HepG2 (cell line): ENCODE results near the gene CPN1. TPM values are rescaled to one million over a fixed set of nuclear protein-coding genes. Genes with fewer than 3 reads are reported as not detected.

Experiments used
- ATAC-seq: fragments of 200-7000 bp; cut with Tn5 transposase; 3 replicates; pipeline ENCODE4 v1.9.1; 2020; ENCODE audit warnings: mild to moderate bottlenecking, moderate library complexity
- BruUV-seq: library from RNA; stranded (reverse); fragments of 400-500 nt; replicated peaks from 2 replicates; lab custom pipeline; 2021; lab: Mats Ljungman, UMichigan
- CTCF ChIA-PET: fragments of 300-600 bp; formaldehyde crosslinking; extraction: SDS; loops from one replicate; lab custom pipeline; 2021; ENCODE audit warnings: low total read pairs, inconsistent platforms, low intra/inter-chr PET ratio; lab: Yijun Ruan, JAX
- POLR2A ChIA-PET: fragments of 350-600 bp; sonication (Branson Sonifier 250); formaldehyde crosslinking; loops from one replicate; lab custom pipeline; 2020; ENCODE audit warnings: antibody characterized with exemption, inconsistent platforms; lab: Yijun Ruan, JAX
- DNase-seq: peaks from one replicate; pipeline ENCODE4 v3.0.0-alpha.2; 2015; ENCODE audit warnings: low spot score
- FAIRE-seq: peaks from 3 replicates; lab custom pipeline; 2011; peaks lifted over from hg19 to GRCh38; lab: Jason Lieb, UNC
- H2AFZ ChIP-seq: one replicate; pipeline ENCODE4 v1.6.1; 2011; ENCODE audit warnings: low read length, inconsistent platforms
- H3K27ac ChIP-seq: fragments of 300-600 bp; 3 replicates; pipeline ENCODE4 v1.8.0; 2011; ENCODE audit warnings: mixed run types, mild to moderate bottlenecking, mixed read lengths, low read length, inconsistent platforms; ENCODE audit not compliant: insufficient read depth; ENCODE audit errors: extremely low read length
- H3K27me3 ChIP-seq, 2 experiments: fragments of 200-600 bp in 1 of 2; 2 replicates in 1 of 2; 3 replicates in 1 of 2; pipeline versions ENCODE4 v1.6.0 to v1.8.0; 2011; ENCODE audit warnings: low read length in 2 of 2, mild to moderate bottlenecking in 2 of 2, moderate library complexity in 2 of 2, inconsistent platforms in 1 of 2; ENCODE audit not compliant: insufficient read depth in 2 of 2, control insufficient read depth in 1 of 2
- H3K36me3 ChIP-seq, 2 experiments: fragments of 200-600 bp in 1 of 2; replicated peaks in 1 of 2; 2 replicates in 1 of 2; 3 replicates in 1 of 2; pipeline versions ENCODE4 v1.5.1 to v1.8.0; 2011; ENCODE audit warnings: low read length in 2 of 2, inconsistent platforms in 1 of 2; ENCODE audit not compliant: insufficient read depth in 2 of 2, control insufficient read depth in 1 of 2
- H3K4me1 ChIP-seq: 2 replicates; pipeline ENCODE4 v1.5.1; 2012; ENCODE audit warnings: low read length, inconsistent platforms; ENCODE audit not compliant: insufficient read depth
- H3K4me2 ChIP-seq: 2 replicates; pipeline ENCODE4 v1.6.0; 2011; ENCODE audit warnings: low read depth, low read length, inconsistent platforms
- H3K4me3 ChIP-seq, 3 experiments: fragments of 200-600 bp in 1 of 3; sonication (generic), shearing (Covaris generic) in 1 of 3; replicated peaks in 1 of 3; 2 replicates each; pipeline ENCODE4 v1.5.1; 2011 to 2016; ENCODE audit warnings: low read length in 3 of 3, inconsistent platforms in 2 of 3, low read depth in 2 of 3, mild to moderate bottlenecking in 2 of 3, control low read depth in 1 of 3, mixed read lengths in 1 of 3; ENCODE audit not compliant: insufficient read depth in 1 of 3
- H3K79me2 ChIP-seq: one replicate; pipeline ENCODE4 v1.6.1; 2011; ENCODE audit warnings: low read length, inconsistent platforms; ENCODE audit not compliant: insufficient read depth
- H3K9ac ChIP-seq: 2 replicates; pipeline ENCODE4 v1.6.0; 2011; ENCODE audit warnings: mild to moderate bottlenecking, low read depth, low read length, inconsistent platforms; ENCODE audit not compliant: insufficient read depth
- H3K9me3 ChIP-seq: 2 replicates; pipeline ENCODE4 v1.5.1; 2012; ENCODE audit warnings: mild to moderate bottlenecking, low read length
- H4K20me1 ChIP-seq: 2 replicates; pipeline ENCODE4 v1.6.0; 2011; ENCODE audit warnings: inconsistent platforms, mild to moderate bottlenecking, low read length, moderate library complexity; ENCODE audit not compliant: insufficient read depth
- AHR ChIP-seq: IDR thresholded peaks from 2 replicates; pipeline ENCODE4 v1.6.1; 2018; ENCODE audit warnings: missing genetic modification reagents, missing compliant biosample characterization
- BORCS8-MEF2B ChIP-seq: sonication (generic); formaldehyde crosslinking; IDR thresholded peaks from 2 replicates; pipeline ENCODE4 v1.8.0; 2022; ENCODE audit warnings: mild to moderate bottlenecking, missing genetic modification reagents
- EEA1 ChIP-seq: sonication (generic); formaldehyde crosslinking; IDR thresholded peaks from 2 replicates; pipeline ENCODE4 v1.5.1; 2020; ENCODE audit warnings: mild to moderate bottlenecking, missing genetic modification reagents, borderline replicate concordance
- FIP1L1 ChIP-seq: fragments of 200-400 bp; formaldehyde crosslinking; IDR thresholded peaks from 2 replicates; pipeline ENCODE4 v1.6.1; 2018; ENCODE audit warnings: low read depth, mild to moderate bottlenecking, low read length, moderate library complexity, borderline replicate concordance; ENCODE audit not compliant: insufficient read depth
- HDAC2 ChIP-seq: sonication (generic); formaldehyde crosslinking; IDR thresholded peaks from 2 replicates; pipeline ENCODE4 v1.4.0; 2020; ENCODE audit warnings: missing genetic modification reagents
- JDP2 ChIP-seq: sonication (generic); formaldehyde crosslinking; IDR thresholded peaks from 2 replicates; pipeline ENCODE4 v1.8.1; 2022; ENCODE audit warnings: missing genetic modification reagents, borderline replicate concordance
- MTF2 ChIP-seq: sonication (generic); formaldehyde crosslinking; IDR thresholded peaks from 2 replicates; pipeline ENCODE4 v1.5.0; 2020; ENCODE audit warnings: missing genetic modification reagents, borderline replicate concordance
- TOPORS ChIP-seq: sonication (generic); formaldehyde crosslinking; IDR thresholded peaks from 2 replicates; pipeline ENCODE4 v1.8.0; 2023; ENCODE audit warnings: mild to moderate bottlenecking, missing genetic modification reagents
- XBP1 ChIP-seq: sonication (generic); formaldehyde crosslinking; IDR thresholded peaks from 2 replicates; pipeline ENCODE4 v1.5.0; 2020; ENCODE audit warnings: missing genetic modification reagents
- ZNF180 ChIP-seq: sonication (generic); formaldehyde crosslinking; IDR thresholded peaks from 2 replicates; pipeline ENCODE4 v1.4.0; 2020; ENCODE audit warnings: low read depth, missing genetic modification reagents, borderline replicate concordance
- ZNF34 ChIP-seq: sonication (generic); formaldehyde crosslinking; IDR thresholded peaks from 2 replicates; pipeline ENCODE4 v1.4.0; 2020; ENCODE audit warnings: mild to moderate bottlenecking, missing genetic modification reagents, borderline replicate concordance
- WGBS: methylation state at CpG from one replicate; pipeline ENCODE4 v1.1.6; 2017; ENCODE audit warnings: low lambda C conversion rate; 5-methylcytosine and 5-hydroxymethylcytosine counted together
- in situ Hi-C: cut with HindIII; loops from 2 replicates; pipeline ENCODE4 v1.10.0; 2017; ENCODE audit warnings: low pct_unique_long_range_greater_than_20kb; ENCODE audit not compliant: extremely low pct_ligation_motif_present
- intact Hi-C: fragments of 100-400 bp; cut with micrococcal nuclease; formaldehyde crosslinking; loops from one replicate; pipeline ENCODE4 v1.10.0; 2022; ENCODE audit not compliant: unreplicated experiment
- polyA plus RNA-seq, 8 experiments: library from polyadenylated mRNA; depleted of rRNA in 3 of 8; stranded (reverse) in 7 of 8; unstranded in 1 of 8; fragments of >200 nt; fragmentation: Illumina TruSeq in 4 of 8; extraction: Trizol in 4 of 8; gene quantifications; 2 replicates each; pipeline versions ENCODE4 v1.2.1 to v1.2.3, GENCODE V29; 2011 to 2016; ENCODE audit warnings: low read depth in 4 of 8, missing spikeins in 1 of 8, mixed read lengths in 1 of 8; ENCODE audit not compliant: insufficient read depth in 1 of 8
- total RNA-seq, 5 experiments: library from RNA; depleted of rRNA; stranded (reverse); fragments of >200 nt; fragmentation: Illumina TruSeq; extraction: Trizol; gene quantifications; 2 replicates each; pipeline ENCODE4 v1.2.3, GENCODE V29; 2016; ENCODE audit warnings: low read depth in 1 of 5
- TF ChIP-seq, protein P1 (sequence below), 2 experiments: sonication (generic) in 1 of 2; formaldehyde crosslinking in 1 of 2; IDR thresholded peaks; 2 replicates each; pipeline versions ENCODE4 v1.4.0 to v1.6.1; 2018 to 2020; ENCODE audit warnings: missing genetic modification reagents in 2 of 2, borderline replicate concordance in 1 of 2, low read depth in 1 of 2, mild to moderate bottlenecking in 1 of 2, missing biosample characterization in 1 of 2
- TF ChIP-seq, protein P2 (sequence below): IDR thresholded peaks from 2 replicates; pipeline ENCODE4 v1.6.1; 2012; ENCODE audit warnings: low read depth, low read length, improper control_type of control experiment

The CPN1 gene
- total and polyA plus RNA-seq, 2 of the 13 experiments (the other 11 are each of a cell fraction or from before 2014, with no cell fraction given): 17.3 to 35.1 TPM

DNA sequence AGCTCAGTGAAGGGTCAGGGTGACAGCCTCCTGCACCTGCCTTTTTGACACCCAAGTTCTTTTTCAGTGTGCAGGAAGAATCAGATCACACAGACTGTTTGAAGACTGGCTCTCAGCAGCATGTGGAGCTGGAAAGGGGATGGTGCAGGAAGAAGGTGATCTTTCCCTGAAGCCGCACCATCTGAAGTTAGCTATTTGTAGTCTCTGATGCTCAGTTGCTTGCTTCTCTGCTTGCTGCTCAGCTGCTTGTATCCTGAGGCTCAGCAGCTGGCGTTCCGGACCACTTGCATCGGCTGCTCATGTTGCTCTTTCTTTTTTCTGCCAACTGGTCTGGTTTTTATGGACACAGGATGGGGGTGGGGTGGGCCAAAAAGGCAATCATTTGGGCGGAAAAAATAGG is 56.1 kb downstream of the CPN1 start (continued):
- TF ChIP-seq, protein P1, sequence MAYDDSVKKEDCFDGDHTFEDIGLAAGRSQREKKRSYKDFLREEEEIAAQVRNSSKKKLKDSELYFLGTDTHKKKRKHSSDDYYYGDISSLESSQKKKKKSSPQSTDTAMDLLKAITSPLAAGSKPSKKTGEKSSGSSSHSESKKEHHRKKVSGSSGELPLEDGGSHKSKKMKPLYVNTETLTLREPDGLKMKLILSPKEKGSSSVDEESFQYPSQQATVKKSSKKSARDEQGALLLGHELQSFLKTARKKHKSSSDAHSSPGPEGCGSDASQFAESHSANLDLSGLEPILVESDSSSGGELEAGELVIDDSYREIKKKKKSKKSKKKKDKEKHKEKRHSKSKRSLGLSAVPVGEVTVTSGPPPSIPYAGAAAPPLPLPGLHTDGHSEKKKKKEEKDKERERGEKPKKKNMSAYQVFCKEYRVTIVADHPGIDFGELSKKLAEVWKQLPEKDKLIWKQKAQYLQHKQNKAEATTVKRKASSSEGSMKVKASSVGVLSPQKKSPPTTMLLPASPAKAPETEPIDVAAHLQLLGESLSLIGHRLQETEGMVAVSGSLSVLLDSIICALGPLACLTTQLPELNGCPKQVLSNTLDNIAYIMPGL (CRISPR knock-in tag; IDR thresholded peaks at IDR 0.05; ENCODE audit: borderline replicate concordance in 1 of 2, low read depth in 1 of 2): no peak
- no peak for TF ChIP-seq MTF2 (CRISPR knock-in tag)
- no peak for TF ChIP-seq AHR (CRISPR knock-in tag)
- TF ChIP-seq ZNF180 (CRISPR knock-in tag): no peak
- TF ChIP-seq FIP1L1: no peak

- ChIA-PET POLR2A (interaction anchor here (0.6 to 1.1 kb wide), 2 partner anchors 13 to 260 kb away, joined by 4 to 5 read pairs; no protein-coding TSS in a partner anchor), CTCF (no interaction called here)
- BruUV-seq: no TSS peak
- FAIRE-seq: no peak
- H4K20me1 ChIP-seq: no peaks in the 10 kb centered on the region
- ATAC-seq: no peak
- no peak for TF ChIP-seq TOPORS (CRISPR knock-in tag)
- TF ChIP-seq, protein P2, sequence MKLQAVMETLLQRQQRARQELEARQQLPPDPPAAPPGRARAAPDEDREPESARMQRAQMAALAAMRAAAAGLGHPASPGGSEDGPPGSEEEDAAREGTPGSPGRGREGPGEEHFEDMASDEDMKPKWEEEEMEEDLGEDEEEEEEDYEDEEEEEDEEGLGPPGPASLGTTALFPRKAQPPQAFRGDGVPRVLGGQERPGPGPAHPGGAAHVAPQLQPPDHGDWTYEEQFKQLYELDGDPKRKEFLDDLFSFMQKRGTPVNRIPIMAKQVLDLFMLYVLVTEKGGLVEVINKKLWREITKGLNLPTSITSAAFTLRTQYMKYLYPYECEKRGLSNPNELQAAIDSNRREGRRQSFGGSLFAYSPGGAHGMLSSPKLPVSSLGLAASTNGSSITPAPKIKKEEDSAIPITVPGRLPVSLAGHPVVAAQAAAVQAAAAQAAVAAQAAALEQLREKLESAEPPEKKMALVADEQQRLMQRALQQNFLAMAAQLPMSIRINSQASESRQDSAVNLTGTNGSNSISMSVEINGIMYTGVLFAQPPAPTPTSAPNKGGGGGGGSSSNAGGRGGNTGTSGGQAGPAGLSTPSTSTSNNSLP: no peak
- TF ChIP-seq EEA1: no peak
- no peak for TF ChIP-seq JDP2
- TF ChIP-seq HDAC2: no peak
- TF ChIP-seq XBP1: no peak
- no peak for TF ChIP-seq ZNF34
- no peak for TF ChIP-seq BORCS8-MEF2B (CRISPR knock-in tag)
- no peak for DNase-seq
- WGBS: 69% methylated on average over 11 of the region's 11 CpGs
- no peak overlapping the region for H3K27ac ChIP-seq
- no peaks in the 10 kb centered on the region for H3K27me3 ChIP-seq
- H3K79me2 ChIP-seq: no peaks in the 10 kb centered on the region
- peaks cover 11% of the 10 kb centered on the region for H3K9me3 ChIP-seq
- no peak overlapping the region for H3K4me2 ChIP-seq
- H3K36me3 ChIP-seq: no peaks in the 10 kb centered on the region
- peaks cover 42% of the 10 kb centered on the region for H3K4me1 ChIP-seq
- no peak overlapping the region for H3K9ac ChIP-seq
- in situ Hi-C loops: no loop called here
- intact Hi-C loops: loop anchor here (5.0 kb wide), 1 partner anchor 78 kb away; no protein-coding TSS in a partner anchor
- no peak overlapping the region for H2AFZ ChIP-seq
- no peak overlapping the region for H3K4me3 ChIP-seq
Measured at GRCh38 chr10:100024748-100025147, 56.9 kb downstream of the CPN1 start.
